Coronary artery (tissue), 2 donors: ENCODE results near the gene LTB4R.
A peak's percentile ranks its signal among the peaks of the same experiment; 100 is the strongest.

Experiments
- DNase-seq: peaks from one replicate; pipeline ENCODE4 v3.0.0-alpha.2; 2017; ENCODE audit warnings: low spot score
- H3K27ac ChIP-seq, 2 donors: fragments of 200-600 bp; sonication (generic); one replicate each; pipeline ENCODE4 v1.5.1; 2016 to 2019
- H3K4me3 ChIP-seq: fragments of 200-600 bp; sonication (generic); 2 replicates; pipeline ENCODE4 v1.5.1; 2016; ENCODE audit warnings: mild to moderate bottlenecking, moderate library complexity
- TF ChIP-seq, protein P1 (sequence below): fragments of 200-600 bp; sonication (generic); IDR thresholded peaks from one replicate; pipeline ENCODE4 v1.5.1; 2019; ENCODE audit warnings: antibody characterized with exemption

LTB4R gene

DNA sequence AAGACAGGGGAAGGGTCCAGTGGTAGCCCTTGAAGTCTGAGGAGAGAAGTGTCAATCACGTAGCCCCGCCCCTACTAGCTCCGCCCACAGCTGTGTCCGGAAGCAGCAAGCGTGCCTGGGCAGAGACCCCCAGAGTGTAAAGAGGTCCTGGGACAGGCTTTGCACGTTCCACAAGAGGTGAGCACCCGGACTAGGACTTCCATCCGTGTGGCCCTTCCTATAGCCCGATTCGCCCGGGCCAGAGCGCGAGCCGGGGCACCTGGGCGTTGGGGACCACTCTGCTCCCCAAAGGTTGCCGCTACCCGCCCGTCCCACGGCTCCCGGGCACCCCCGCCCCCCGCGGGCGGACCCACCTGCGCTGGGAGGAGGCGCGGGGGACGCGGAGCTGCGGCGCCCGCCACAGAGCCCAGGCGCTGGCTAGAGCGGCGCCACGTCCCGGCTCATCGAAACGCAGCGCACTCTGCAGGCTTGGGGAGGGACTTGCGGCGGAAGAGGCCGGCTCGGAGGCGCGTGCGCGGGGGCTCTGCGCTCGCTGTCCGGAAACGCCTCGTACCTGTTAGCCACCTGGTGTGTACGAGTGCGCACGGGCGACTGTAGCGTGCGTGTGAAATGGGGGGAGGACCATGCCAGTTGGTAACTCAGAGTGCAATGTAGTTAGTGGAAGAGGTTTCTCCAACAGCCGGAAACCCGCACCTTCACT, 40.0 kb upstream of the LTB4R start, which contains the start of gene RABGGTA:
Gene RABGGTA, minus strand, starts transcription at position 464 of the 700 bp plus-strand sequence. CDS start 482 bp downstream, outside the sequence.
- peak within 1 kb of the TSS; percentile 93 to 99 for H3K27ac ChIP-seq
- TF ChIP-seq, protein P1, sequence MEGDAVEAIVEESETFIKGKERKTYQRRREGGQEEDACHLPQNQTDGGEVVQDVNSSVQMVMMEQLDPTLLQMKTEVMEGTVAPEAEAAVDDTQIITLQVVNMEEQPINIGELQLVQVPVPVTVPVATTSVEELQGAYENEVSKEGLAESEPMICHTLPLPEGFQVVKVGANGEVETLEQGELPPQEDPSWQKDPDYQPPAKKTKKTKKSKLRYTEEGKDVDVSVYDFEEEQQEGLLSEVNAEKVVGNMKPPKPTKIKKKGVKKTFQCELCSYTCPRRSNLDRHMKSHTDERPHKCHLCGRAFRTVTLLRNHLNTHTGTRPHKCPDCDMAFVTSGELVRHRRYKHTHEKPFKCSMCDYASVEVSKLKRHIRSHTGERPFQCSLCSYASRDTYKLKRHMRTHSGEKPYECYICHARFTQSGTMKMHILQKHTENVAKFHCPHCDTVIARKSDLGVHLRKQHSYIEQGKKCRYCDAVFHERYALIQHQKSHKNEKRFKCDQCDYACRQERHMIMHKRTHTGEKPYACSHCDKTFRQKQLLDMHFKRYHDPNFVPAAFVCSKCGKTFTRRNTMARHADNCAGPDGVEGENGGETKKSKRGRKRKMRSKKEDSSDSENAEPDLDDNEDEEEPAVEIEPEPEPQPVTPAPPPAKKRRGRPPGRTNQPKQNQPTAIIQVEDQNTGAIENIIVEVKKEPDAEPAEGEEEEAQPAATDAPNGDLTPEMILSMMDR = peak; percentile 65
- H3K4me3 ChIP-seq = peak within 1 kb of the TSS; percentile 94
- peak; percentile 82 for DNase-seq

- DNase-seq = no peak
- peak overlapping the region; percentile 94 for H3K4me3 ChIP-seq
- peak overlapping the region; percentile 93 to 99 for H3K27ac ChIP-seq
- TF ChIP-seq, protein P1 = no peak
These were observed 39.5 kb upstream of the LTB4R start for GRCh38 chr14:24271834-24272263.

DNA sequence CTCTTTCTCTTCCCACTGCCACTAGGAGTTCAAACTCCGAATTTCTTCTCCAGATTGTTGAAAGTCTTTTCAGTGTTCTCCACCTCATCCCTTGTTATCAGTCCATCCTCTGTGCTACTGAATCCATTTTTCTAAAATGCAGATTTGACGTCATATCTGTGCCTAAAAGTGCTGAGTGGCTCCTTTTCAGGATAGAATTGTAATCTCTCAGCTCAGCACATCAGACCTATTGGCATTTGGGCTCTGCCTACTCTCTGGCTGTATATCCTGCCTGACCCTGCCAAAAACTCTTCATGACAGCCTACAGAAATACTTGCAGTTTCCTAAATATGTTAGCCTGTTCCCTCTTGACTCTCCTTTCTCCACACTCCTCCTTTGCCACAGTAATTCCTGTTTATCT, 38.8 kb upstream of the LTB4R start:
- Histone ChIP-seq H3K27ac (no peak overlapping the region), H3K4me3 (no peak overlapping the region)
- TF ChIP-seq, protein P1 = no peak
- no peak for DNase-seq

DNA sequence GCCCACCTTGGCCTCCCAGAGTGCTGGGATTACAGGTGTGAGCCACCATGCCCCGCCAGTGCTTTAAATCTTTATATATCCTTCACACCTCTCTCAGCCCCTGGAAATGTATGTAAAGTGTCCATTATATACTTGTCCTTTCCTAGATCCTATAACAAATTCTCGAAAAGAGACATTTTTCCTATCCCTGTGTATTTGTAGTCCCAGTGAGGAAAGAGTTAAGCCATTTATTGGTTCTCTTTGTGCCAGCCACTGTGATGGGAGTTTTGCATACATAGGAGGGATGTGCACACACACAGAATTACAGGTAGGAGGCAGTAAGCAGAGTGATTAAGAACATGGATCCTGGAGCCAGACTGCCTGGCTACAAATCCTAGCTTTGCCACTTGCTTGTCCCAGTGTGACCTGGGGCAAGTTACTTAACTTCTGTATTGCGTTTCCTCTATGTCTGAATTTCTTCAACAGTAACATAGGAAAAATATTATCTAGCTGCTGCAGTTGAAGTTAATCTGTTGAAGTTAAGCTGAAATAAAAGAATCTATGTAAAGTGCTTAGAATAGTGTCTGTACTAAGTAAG, 37.8 kb upstream of the LTB4R start:
- no peak overlapping the region for H3K27ac ChIP-seq

DNA sequence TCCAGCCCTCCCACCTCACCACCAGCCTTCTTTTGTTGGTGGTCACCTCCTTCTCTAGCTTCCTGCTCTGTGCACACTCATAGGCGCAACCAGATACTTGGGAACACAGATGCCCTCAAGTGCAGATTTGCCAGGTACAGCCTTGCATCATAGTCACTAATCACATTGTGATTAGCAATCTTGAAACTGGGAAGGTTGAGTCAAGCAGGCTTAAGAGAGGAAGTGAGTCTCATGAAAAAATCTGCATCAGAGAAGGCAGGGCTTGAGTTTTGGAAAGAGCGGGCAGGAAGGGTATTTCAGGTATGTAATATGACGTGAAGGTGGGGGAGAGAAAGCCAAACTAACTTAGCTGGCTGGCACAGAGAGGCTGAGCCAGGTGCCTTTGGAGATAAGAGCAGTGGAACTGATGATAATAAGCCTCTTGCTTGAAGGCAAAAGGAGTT, 37.2 kb upstream of the LTB4R start:
- TF ChIP-seq, protein P1 = no peak
- no peak overlapping the region for H3K27ac ChIP-seq
- no peak overlapping the region for H3K4me3 ChIP-seq
- no peak for DNase-seq

More for the DNA sequence above, 37.8 kb upstream of the LTB4R start:
- DNase-seq = no peak
- TF ChIP-seq, protein P1 = no peak
- H3K4me3 ChIP-seq = no peak overlapping the region

DNA sequence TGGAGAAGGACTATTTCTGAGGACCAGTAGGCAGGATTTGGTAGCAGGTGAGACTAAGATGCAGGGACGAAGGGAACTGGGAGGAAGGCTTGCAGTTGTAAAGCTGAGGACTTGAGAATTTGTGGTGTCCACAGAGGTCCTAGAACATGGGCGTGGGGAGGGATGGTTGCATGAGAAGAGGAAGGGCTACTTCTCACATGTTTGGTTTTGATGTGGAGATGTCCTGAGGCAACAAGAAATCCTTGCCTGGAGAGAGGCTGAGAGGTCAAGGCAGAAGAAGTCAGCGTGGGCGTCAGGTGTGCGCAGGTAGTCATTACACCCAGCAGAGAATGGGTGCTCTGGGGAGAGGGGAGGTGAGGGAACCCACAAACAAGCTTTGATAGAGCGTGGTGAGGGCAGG, 34.2 kb upstream of the LTB4R start:
- DNase-seq = no peak
- TF ChIP-seq, protein P1 = no peak
- Histone ChIP-seq H3K4me3 (no peak overlapping the region), H3K27ac (no peak overlapping the region)
